B cell (primary cell): ENCODE data around the gene COL6A1. TPM values are rescaled to one million over a fixed set of nuclear protein-coding genes. Genes with fewer than 3 reads are reported as not detected.

Experiments
- ATAC-seq: fragments of 200-7000 bp; cut with Tn5 transposase; one replicate; pipeline ENCODE4 v1.10.0; 2021; ENCODE audit warnings: low read depth, mild to moderate bottlenecking, moderate number of reproducible peaks, moderate library complexity
- CTCF ChIA-PET: fragments of 350-600 bp; sonication (Branson Sonifier 250); formaldehyde crosslinking; loops from one replicate; lab custom pipeline; 2021; ENCODE audit warnings: antibody characterized with exemption, inconsistent platforms; lab: Charles Lee
- POLR2A ChIA-PET: fragments of 350-600 bp; sonication (Branson Sonifier 250); formaldehyde crosslinking; loops from one replicate; lab custom pipeline; 2021; ENCODE audit warnings: antibody characterized with exemption; lab: Charles Lee
- DNase-seq: peaks from one replicate; pipeline ENCODE4 v3.0.0; 2013
- H2AFZ ChIP-seq: 2 replicates; pipeline ENCODE4 v1.6.1; 2012; ENCODE audit warnings: mild to moderate bottlenecking, low read depth, low read length; ENCODE audit not compliant: insufficient read depth, poor library complexity, severe bottlenecking
- H3K27ac ChIP-seq, 2 donors: 1 replicate in 1 of 2; 2 replicates in 1 of 2; pipeline ENCODE4 v1.5.1; 2012 to 2013; ENCODE audit warnings: low read length in 2 of 2, mild to moderate bottlenecking in 2 of 2, moderate library complexity in 1 of 2
- H3K27me3 ChIP-seq, 4 experiments: fragments of 200-600 bp in 1 of 4; sonication (generic) in 1 of 4; replicated peaks in 1 of 4; 1 replicate in 2 of 4; 2 replicates in 2 of 4; pipeline versions ENCODE4 v1.6.1 to v1.7.0; 2013 to 2016; ENCODE audit warnings: low read length in 3 of 4, mild to moderate bottlenecking in 2 of 4, mixed read lengths in 1 of 4, moderate library complexity in 1 of 4; ENCODE audit not compliant: insufficient read depth in 4 of 4, control insufficient read depth in 3 of 4; ENCODE audit errors: control extremely low read depth in 1 of 4
- H3K36me3 ChIP-seq, 2 experiments: replicated peaks in 1 of 2; 1 replicate in 1 of 2; 2 replicates in 1 of 2; pipeline versions ENCODE4 v1.6.1 to v1.7.1; 2013; ENCODE audit warnings: low read length in 1 of 2; ENCODE audit not compliant: insufficient read depth in 2 of 2, control insufficient read depth in 1 of 2; ENCODE audit errors: control extremely low read depth in 1 of 2, extremely low read depth in 1 of 2
- H3K4me1 ChIP-seq, 2 donors: fragments of 200-600 bp in 1 of 2; sonication (generic) in 1 of 2; 1 replicate in 1 of 2; 2 replicates in 1 of 2; pipeline versions ENCODE4 v1.5.1 to v1.6.1; 2013 to 2017; ENCODE audit warnings: low read length in 2 of 2; ENCODE audit not compliant: control insufficient read depth in 2 of 2, insufficient read depth in 2 of 2
- H3K4me2 ChIP-seq: replicated peaks from 2 replicates; pipeline ENCODE3; 2012; ENCODE audit warnings: mild to moderate bottlenecking, low read depth, low read length; ENCODE audit not compliant: poor library complexity, severe bottlenecking
- H3K4me3 ChIP-seq, 5 experiments: fragments of 200-600 bp in 1 of 5; sonication (generic) in 1 of 5; 1 replicate in 3 of 5; 2 replicates in 2 of 5; pipeline versions ENCODE4 v1.5.1 to v1.7.0; 2011 to 2016; ENCODE audit warnings: low read length in 4 of 5, mild to moderate bottlenecking in 4 of 5, low read depth in 2 of 5, control low read depth in 1 of 5, moderate library complexity in 1 of 5; ENCODE audit not compliant: insufficient read depth in 1 of 5; ENCODE audit errors: control extremely low read depth in 1 of 5, extremely low read depth in 1 of 5
- H3K79me2 ChIP-seq: fragments of 200-600 bp; sonication (generic); one replicate; pipeline ENCODE4 v1.6.0; 2016; ENCODE audit warnings: low read length; ENCODE audit not compliant: control insufficient read depth, insufficient read depth
- H3K9ac ChIP-seq: fragments of 200-600 bp; sonication (generic); 2 replicates; pipeline ENCODE4 v1.6.1; 2017; ENCODE audit warnings: mild to moderate bottlenecking, low read length, moderate library complexity
- H3K9me3 ChIP-seq, 3 donors: one replicate each; pipeline versions ENCODE4 v1.6.1 to v1.7.1; 2013; ENCODE audit warnings: low read length in 2 of 3; ENCODE audit not compliant: control insufficient read depth in 2 of 3, insufficient read depth in 1 of 3; ENCODE audit errors: control extremely low read depth in 1 of 3
- H4K20me1 ChIP-seq: 2 replicates; pipeline ENCODE4 v1.6.0; 2012; ENCODE audit warnings: mild to moderate bottlenecking, low read length; ENCODE audit not compliant: insufficient read depth, control insufficient read depth, poor library complexity, severe bottlenecking
- H3K27ac Mint-ChIP-seq: one replicate; pipeline ENCODE4 v1.8.0; 2021; ENCODE audit warnings: mixed read lengths
- H3K27me3 Mint-ChIP-seq: one replicate; pipeline ENCODE4 v1.8.0; 2021; ENCODE audit warnings: mixed read lengths
- H3K4me1 Mint-ChIP-seq: one replicate; pipeline ENCODE4 v1.8.0; 2021; ENCODE audit warnings: mixed read lengths
- H3K4me3 Mint-ChIP-seq: one replicate; pipeline ENCODE4 v1.8.0; 2021; ENCODE audit warnings: mixed read lengths
- H3K9me3 Mint-ChIP-seq: one replicate; pipeline ENCODE4 v1.8.0; 2022; ENCODE audit warnings: mixed read lengths; ENCODE audit not compliant: insufficient read depth
- CTCF ChIP-seq: fragments of 200-600 bp; IDR thresholded peaks from one replicate; pipeline ENCODE4 v1.8.0; 2022; ENCODE audit warnings: antibody characterized with exemption, mild to moderate bottlenecking
- EZH2 ChIP-seq: IDR thresholded peaks from 2 replicates; pipeline ENCODE4 v1.6.1; 2012; ENCODE audit warnings: borderline replicate concordance, low read depth, mild to moderate bottlenecking, moderate library complexity, low read length; ENCODE audit not compliant: insufficient read depth, poor library complexity, severe bottlenecking
- WGBS: methylation state at CpG from one replicate; pipeline ENCODE4 v1.1.5; 2013; ENCODE audit warnings: missing lambda C conversion rate; ENCODE audit not compliant: insufficient coverage; 5-methylcytosine and 5-hydroxymethylcytosine counted together
- intact Hi-C: fragments of 100-400 bp; cut with micrococcal nuclease; formaldehyde crosslinking; loops from one replicate; pipeline ENCODE4 v1.10.0; 2022
- polyA plus RNA-seq: library from polyadenylated mRNA; depleted of rRNA; stranded (reverse); fragments of >200 nt; gene quantifications from 2 replicates; pipeline ENCODE4 v1.2.3, GENCODE V29; 2012
- total RNA-seq, 2 donors: library from RNA; stranded (reverse); fragments of 120-200 nt in 1 of 2; gene quantifications; 1 replicate in 1 of 2; 2 replicates in 1 of 2; pipeline versions ENCODE4 v1.2.3 to v1.2.4, GENCODE V29; 2013 to 2022

Gene COL6A1
- total and polyA plus RNA-seq, 2 donors (not counting 1 experiment from before 2014, with no cell fraction given) = 0.39 to 0.67 TPM

GRCh38 chr21:46029186-46029924, 47.8 kb downstream of the COL6A1 start:
- peaks cover 0 to 2% (median 0%) of the 10 kb centered on the region in 4 experiments for H3K27me3 ChIP-seq
- CTCF ChIA-PET = no interaction called here

More at GRCh38 chr21:46029186-46029924, 47.8 kb downstream of the COL6A1 start:
- intact Hi-C loops = no loop called here
- H3K27me3 Mint-ChIP-seq = peaks cover 3% of the 10 kb centered on the region
- no peaks in the 10 kb centered on the region for H3K4me1 Mint-ChIP-seq
- 90% methylated on average over 2 of the region's 5 CpGs for WGBS
- H3K9me3 ChIP-seq = peaks cover 0 to 5% (median 3%) of the 10 kb centered on the region in 3 donors
- DNase-seq = no peak
- no peak for TF ChIP-seq EZH2
- no peak for TF ChIP-seq CTCF
- H2AFZ ChIP-seq = no peak overlapping the region
- H3K27ac Mint-ChIP-seq = no peak overlapping the region
- H4K20me1 ChIP-seq = no peaks in the 10 kb centered on the region
- H3K4me1 ChIP-seq = no peaks in the 10 kb centered on the region
- no peak overlapping the region for H3K4me3 ChIP-seq
- no peaks in the 10 kb centered on the region for H3K79me2 ChIP-seq
- POLR2A ChIA-PET = no interaction called here
- no peak overlapping the region for H3K4me2 ChIP-seq
- H3K9me3 Mint-ChIP-seq = peaks cover 7% of the 10 kb centered on the region
- no peak overlapping the region for H3K27ac ChIP-seq
- no peak for ATAC-seq
- no peaks in the 10 kb centered on the region for H3K36me3 ChIP-seq
- no peak overlapping the region for H3K9ac ChIP-seq
- H3K4me3 Mint-ChIP-seq = no peak overlapping the region
